Endothelial cell of umbilical vein (primary cell): Measurements from ENCODE around the gene ADAMTSL5. TPM values are rescaled to one million over a fixed set of nuclear protein-coding genes. Genes with fewer than 3 reads are reported as not detected.
A peak's percentile ranks its signal among the peaks of the same experiment; 100 is the strongest.

Experiments used
- BruUV-seq: library from RNA; stranded (reverse); fragments of 400-500 nt; replicated peaks from 2 replicates; lab custom pipeline; 2021; lab: Mats Ljungman, UMichigan
- CTCF ChIA-PET: fragments of 300-600, 350-600 bp; sonication (Branson Sonifier 250); formaldehyde crosslinking; loops from one replicate; lab custom pipeline; 2021; ENCODE audit warnings: antibody characterized with exemption, inconsistent platforms; lab: Charles Lee
- POLR2A ChIA-PET: fragments of 300-600, 350-600 bp; sonication (Branson Sonifier 250); formaldehyde crosslinking; loops from one replicate; lab custom pipeline; 2021; ENCODE audit warnings: antibody characterized with exemption, inconsistent platforms; lab: Charles Lee
- DNase-seq: peaks from one replicate; pipeline ENCODE4 v3.0.0-alpha.2; 2011; ENCODE audit warnings: low read depth, low spot score
- FAIRE-seq: peaks from 2 replicates; lab custom pipeline; 2011; peaks lifted over from hg19 to GRCh38; lab: Jason Lieb, UNC
- H2AFZ ChIP-seq: 2 replicates; pipeline ENCODE4 v1.6.0; 2012; ENCODE audit warnings: low read depth, low read length, control low read depth, inconsistent platforms
- H3K27ac ChIP-seq: 2 replicates; pipeline ENCODE4 v1.5.1; 2011; ENCODE audit warnings: low read depth, mild to moderate bottlenecking, control low read depth, low read length, moderate library complexity; ENCODE audit not compliant: insufficient read depth
- H3K27me3 ChIP-seq, 2 experiments: 2 replicates each; pipeline versions ENCODE4 v1.6.0 to v1.6.1; 2011; ENCODE audit warnings: low read length in 2 of 2, mixed read lengths in 1 of 2; ENCODE audit not compliant: control insufficient read depth in 2 of 2, insufficient read depth in 2 of 2
- H3K36me3 ChIP-seq, 2 experiments: 2 replicates in 1 of 2; 3 replicates in 1 of 2; pipeline ENCODE4 v1.5.1; 2011; ENCODE audit warnings: low read length in 2 of 2, mild to moderate bottlenecking in 1 of 2, moderate library complexity in 1 of 2; ENCODE audit not compliant: control insufficient read depth in 2 of 2, insufficient read depth in 2 of 2; ENCODE audit errors: extremely low read depth in 1 of 2
- H3K4me1 ChIP-seq: 3 replicates; pipeline ENCODE4 v1.5.1; 2011; ENCODE audit warnings: mild to moderate bottlenecking, low read length; ENCODE audit not compliant: control insufficient read depth, insufficient read depth; ENCODE audit errors: extremely low read depth
- H3K4me2 ChIP-seq: 2 replicates; pipeline ENCODE4 v1.6.1; 2011; ENCODE audit warnings: low read length, control low read depth, mixed read lengths; ENCODE audit not compliant: insufficient read depth
- H3K4me3 ChIP-seq, 3 experiments: fragments of 200-600 bp in 1 of 3; sonication (generic), shearing (Covaris generic) in 1 of 3; replicated peaks in 1 of 3; 2 replicates each; pipeline ENCODE4 v1.5.1; 2011 to 2016; ENCODE audit warnings: control low read depth in 3 of 3, low read length in 3 of 3, mild to moderate bottlenecking in 2 of 3, inconsistent platforms in 1 of 3, low read depth in 1 of 3, moderate library complexity in 1 of 3; ENCODE audit not compliant: insufficient read depth in 1 of 3
- H3K79me2 ChIP-seq: 2 replicates; pipeline ENCODE4 v1.6.0; 2012; ENCODE audit warnings: low read length, inconsistent platforms; ENCODE audit not compliant: control insufficient read depth, insufficient read depth
- H3K9ac ChIP-seq: replicated peaks from 2 replicates; pipeline ENCODE3; 2011; ENCODE audit warnings: low read length, control low read depth; ENCODE audit not compliant: insufficient read depth; ENCODE audit errors: extremely low read depth
- H3K9me1 ChIP-seq: replicated peaks from 3 replicates; pipeline ENCODE4 v1.6.0; 2011; ENCODE audit warnings: mild to moderate bottlenecking, low read length; ENCODE audit not compliant: control insufficient read depth, insufficient read depth; ENCODE audit errors: extremely low read depth
- H3K9me3 ChIP-seq: replicated peaks from 2 replicates; pipeline ENCODE4 v1.5.1; 2012; ENCODE audit warnings: low read length, inconsistent platforms; ENCODE audit not compliant: control insufficient read depth, insufficient read depth
- H4K20me1 ChIP-seq: replicated peaks from 2 replicates; pipeline ENCODE3; 2011; ENCODE audit warnings: mild to moderate bottlenecking, low read length; ENCODE audit not compliant: control insufficient read depth, insufficient read depth; ENCODE audit errors: extremely low read depth
- CTCF ChIP-seq, 2 donors: IDR thresholded peaks; 1 replicate in 1 of 2; 2 replicates in 1 of 2; pipeline ENCODE4 v1.5.1; 2011; ENCODE audit warnings: low read length in 2 of 2, mild to moderate bottlenecking in 2 of 2, moderate library complexity in 2 of 2, control low read depth in 1 of 2, inconsistent platforms in 1 of 2, low read depth in 1 of 2; ENCODE audit not compliant: insufficient read depth in 1 of 2; ENCODE audit errors: extremely low read depth in 1 of 2
- EZH2 ChIP-seq: IDR thresholded peaks from 2 replicates; pipeline ENCODE4 v1.6.1; 2012; ENCODE audit warnings: borderline replicate concordance, low read depth, mild to moderate bottlenecking, moderate library complexity, low read length, inconsistent platforms; ENCODE audit not compliant: severe bottlenecking
- FOS ChIP-seq: IDR thresholded peaks from 2 replicates; pipeline ENCODE4 v1.6.1; 2011; ENCODE audit warnings: mild to moderate bottlenecking, low read length, moderate library complexity, borderline replicate concordance; ENCODE audit not compliant: insufficient read depth
- GATA2 ChIP-seq: IDR thresholded peaks from 2 replicates; pipeline ENCODE4 v1.7.0; 2011; ENCODE audit warnings: low read depth, mild to moderate bottlenecking, moderate library complexity, mixed read lengths, low read length; ENCODE audit not compliant: insufficient read length, insufficient read depth
- JUN ChIP-seq: IDR thresholded peaks from 2 replicates; pipeline ENCODE4 v1.6.1; 2011; ENCODE audit warnings: borderline replicate concordance, low read depth; ENCODE audit not compliant: insufficient read length, insufficient read depth
- MAX ChIP-seq: IDR thresholded peaks from 2 replicates; pipeline ENCODE4 v1.6.1; 2011; ENCODE audit not compliant: insufficient read depth, insufficient read length
- MYC ChIP-seq: IDR thresholded peaks from one replicate; pipeline ENCODE4 v1.6.1; 2011; ENCODE audit warnings: mild to moderate bottlenecking, low read depth, low read length
- POLR2A ChIP-seq: IDR thresholded peaks from 2 replicates; pipeline ENCODE4 v1.6.1; 2012; ENCODE audit warnings: low read depth, mild to moderate bottlenecking, control low read depth, low read length
- POLR2AphosphoS5 ChIP-seq: IDR thresholded peaks from 2 replicates; pipeline ENCODE4 v1.6.1; 2012; ENCODE audit warnings: low read depth, mild to moderate bottlenecking, control low read depth, low read length, moderate library complexity; ENCODE audit not compliant: insufficient read depth
- dilution Hi-C: fragments of 300-500 bp; cut with MboI; formaldehyde crosslinking; loops from one replicate; pipeline ENCODE4 v1.15.0; 2019; ENCODE audit warnings: low sequenced_read_pairs; ENCODE audit not compliant: extremely low pct_ligation_motif_present
- intact Hi-C: fragments of 100-400 bp; cut with micrococcal nuclease; formaldehyde crosslinking; loops from one replicate; pipeline ENCODE4 v1.10.0; 2022
- polyA plus RNA-seq, 4 experiments: library from polyadenylated mRNA; depleted of rRNA in 3 of 4; stranded (reverse) in 3 of 4; unstranded in 1 of 4; fragments of >200 nt; gene quantifications; 2 replicates each; pipeline versions ENCODE4 v1.2.1 to v1.2.3, GENCODE V29; 2011 to 2012; ENCODE audit warnings: missing spikeins in 1 of 4
- total RNA-seq: library from RNA; stranded (reverse); gene quantifications from 2 replicates; pipeline ENCODE4 v1.2.3, GENCODE V29; 2021

The ADAMTSL5 gene
- total and polyA plus RNA-seq, 2 donors (not counting 3 experiments of a cell fraction or from before 2014, with no cell fraction given): 0.07 TPM; not detected in 1

GRCh38 chr19:1507192-1507660 lies 5.6 kb downstream of the ADAMTSL5 start:
- Histone ChIP-seq H3K4me3 (no peak overlapping the region), H3K36me3 (no peaks in the 10 kb centered on the region), H3K27me3 (peaks cover 7 to 12% of the 10 kb centered on the region in 2 experiments), H3K79me2 (no peaks in the 10 kb centered on the region), H3K27ac (no peak overlapping the region), H3K9me3 (no peaks in the 10 kb centered on the region), H3K9me1 (no peaks in the 10 kb centered on the region), H3K4me2 (no peak overlapping the region), H3K9ac (no peak overlapping the region), H4K20me1 (no peaks in the 10 kb centered on the region), H3K4me1 (no peaks in the 10 kb centered on the region), H2AFZ (peak overlapping the region; percentile 44)
- DNase-seq (no peak), FAIRE-seq (no peak)
- POLR2A ChIA-PET: no interaction called here
- TF ChIP-seq JUN (no peak), CTCF (IDR thresholded peaks at IDR 0.05; ENCODE audit: extremely low read depth in 1 of 2, insufficient read depth in 1 of 2, low read depth in 1 of 2, low read length in 2 of 2) (no peak), MYC (no peak), POLR2AphosphoS5 (no peak), EZH2 (no peak), MAX (no peak), FOS (no peak), GATA2 (no peak), POLR2A (no peak)
- intact Hi-C loops: no loop called here
- no TSS peak for BruUV-seq
- dilution Hi-C loops: no loop called here
- CTCF ChIA-PET: no interaction called here
